ENCODE measurements around the gene ZDHHC12. TPM values are rescaled to one million over a fixed set of nuclear protein-coding genes. Genes with fewer than 3 reads are reported as not detected.

ZDHHC12 gene
- total RNA-seq, 1 experiment from 2014 or later = 57.6 TPM

DNA sequence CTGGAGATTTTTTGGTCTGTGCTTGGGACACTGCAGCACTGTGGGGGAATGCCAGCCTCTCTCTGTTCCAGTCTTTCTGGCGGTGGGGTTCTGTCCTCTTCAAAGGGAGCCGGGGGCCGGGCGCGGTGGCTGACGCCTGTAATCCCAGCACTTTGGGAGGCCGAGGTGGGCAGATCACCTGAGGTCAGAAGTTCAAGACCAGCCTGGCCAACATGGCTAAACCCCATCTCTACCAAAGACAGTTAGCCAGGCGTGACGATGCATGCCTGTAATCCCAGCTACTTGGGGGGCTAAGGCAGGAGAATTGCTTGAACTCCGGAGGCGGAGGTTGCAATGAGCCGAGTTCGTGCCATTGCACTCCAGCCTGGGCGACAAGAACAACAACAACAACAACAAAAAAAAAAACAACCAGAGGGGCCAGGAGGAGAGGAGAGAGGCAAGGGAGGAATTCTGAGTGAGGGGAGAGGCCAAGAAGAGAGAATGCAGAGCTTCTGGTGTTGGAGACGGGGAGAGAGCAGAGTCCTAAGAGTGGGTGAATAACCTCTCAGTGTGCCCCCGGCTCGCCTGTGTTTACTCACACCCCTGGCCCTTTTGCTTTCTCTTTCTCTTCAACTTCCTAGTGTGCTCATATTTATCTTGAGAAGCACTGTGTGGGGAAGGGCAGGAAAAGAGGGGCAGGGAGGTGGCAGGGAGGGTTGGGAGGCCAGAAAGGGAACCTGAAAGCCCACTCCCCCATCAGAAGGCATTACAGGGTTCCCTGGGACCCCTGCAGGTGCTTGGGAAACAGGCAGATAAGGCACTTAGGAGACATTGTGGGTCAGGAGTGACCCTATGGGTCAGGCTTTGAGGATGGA is 38.1 kb downstream of the ZDHHC12 start:
- Histone ChIP-seq H3K9ac (ENCODE audit: low read length) (peak overlapping the region; percentile 99), H3K4me1 (ENCODE audit: control insufficient read depth in 1 of 2, insufficient read depth in 2 of 2, low read length in 2 of 2) (peaks cover 28 to 48% of the 10 kb centered on the region in 2 experiments), H4K20me1 (ENCODE audit: insufficient read depth) (peaks cover 6% of the 10 kb centered on the region; the same call in 1 of the 2 replicates), H3K9me3 (ENCODE audit: control insufficient read depth in 1 of 2, insufficient read depth in 1 of 2, low read depth in 1 of 2, low read length in 2 of 2) (no peaks in the 10 kb centered on the region), H3K79me2 (ENCODE audit: insufficient read depth, low read length) (peaks cover 68% of the 10 kb centered on the region), H2AFZ (ENCODE audit: low read depth, low read length, poor library complexity, severe bottlenecking) (no peak overlapping the region), H3K4me3 (replicated peaks in 1 of 2; ENCODE audit: low read depth in 1 of 2, low read length in 2 of 2) (0 out of 4 replicates have a peak overlapping the region, but pooled peaks of 1 of the 2 experiments have one; percentile 96), H3K4me2 (ENCODE audit: low read length) (peak overlapping the region; percentile 83), H3K36me3 (ENCODE audit: control insufficient read depth in 1 of 2, insufficient read depth in 2 of 2, low read length in 2 of 2) (peaks cover under 1 to 8% of the 10 kb centered on the region in 2 experiments; a peak in 2 of 4 replicates), H3K9me2 (ENCODE audit: insufficient read depth) (no peaks in the 10 kb centered on the region), H3K27ac (ENCODE audit: low read depth, low read length) (peak overlapping the region; percentile 94), H3K27me3 (ENCODE audit: insufficient read depth, low read length) (no peaks in the 10 kb centered on the region)
- ATAC-seq (no peak), DNase-seq (ENCODE audit: low read depth, low spot score) (no peak)
- no TSS peak for BruUV-seq (replicated peaks)
- TF ChIP-seq, protein P1, sequence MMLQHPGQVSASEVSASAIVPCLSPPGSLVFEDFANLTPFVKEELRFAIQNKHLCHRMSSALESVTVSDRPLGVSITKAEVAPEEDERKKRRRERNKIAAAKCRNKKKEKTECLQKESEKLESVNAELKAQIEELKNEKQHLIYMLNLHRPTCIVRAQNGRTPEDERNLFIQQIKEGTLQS (IDR thresholded peaks at IDR 0.05) = no peak
- ChIA-PET RAD21 (ENCODE audit: low non-redundant PET in 1 of 2, low total read pairs in 2 of 2, uncharacterized antibody in 2 of 2, unreplicated experiment in 2 of 2) (no interaction called here), CTCF (interaction anchor here (2.2 to 2.6 kb wide), 2 partner anchors 16 to 50 kb away, joined by 9 to 14 read pairs; partner anchors contain the start of gene PKN3), POLR2A (interaction anchor here (1.9 to 3.4 kb wide), 4 partner anchors 11 to 144 kb away, joined by 5 to 24 read pairs (median 17); partner anchors contain the start of genes SPOUT1 and ZDHHC12)
- intact Hi-C loops (cut with micrococcal nuclease) = no loop called here

DNA sequence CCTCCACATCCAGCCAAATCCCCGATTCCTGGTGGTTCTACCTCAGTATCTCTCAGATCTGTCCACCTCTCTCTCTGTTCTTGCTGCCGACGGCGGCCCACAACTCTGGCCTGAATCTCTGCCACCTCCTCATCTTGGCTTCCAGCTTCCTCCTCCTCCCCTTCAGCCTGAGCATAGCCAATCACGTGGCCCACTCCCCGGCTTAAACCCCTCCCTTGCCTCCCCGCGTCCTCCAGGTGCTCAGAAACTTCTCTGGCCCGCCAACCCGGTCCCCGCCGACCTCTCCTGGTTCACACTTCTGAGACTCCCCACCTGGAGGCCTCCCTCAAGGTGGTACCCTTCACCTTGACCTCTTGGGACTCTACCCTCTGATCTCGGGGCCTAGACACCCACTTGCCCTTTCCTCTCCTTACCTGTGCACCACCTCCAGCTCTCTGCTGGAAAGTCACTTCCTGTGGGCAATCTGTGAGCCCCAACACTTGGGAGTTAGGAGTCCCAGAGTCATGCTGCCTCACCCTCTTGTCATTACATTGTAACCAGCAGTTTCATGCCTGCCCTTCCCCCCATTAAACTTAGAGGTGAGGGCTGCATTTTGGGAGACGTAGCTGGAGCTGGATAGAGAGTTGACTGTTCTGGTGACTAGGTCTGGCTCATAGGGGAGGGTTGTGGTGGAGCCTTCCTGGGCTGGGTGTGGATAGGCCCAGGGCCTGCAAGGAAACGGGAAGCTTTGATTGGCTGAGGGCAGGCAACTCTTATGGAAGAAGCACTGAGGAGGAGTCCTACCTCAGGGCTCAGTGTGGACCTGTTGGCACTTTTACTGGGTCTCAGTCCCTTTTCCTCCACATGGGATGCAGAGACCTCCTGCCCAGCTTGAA is 39.4 kb downstream of the ZDHHC12 start:
- no TSS peak for BruUV-seq (replicated peaks)
- ChIA-PET POLR2A (interaction anchor here (0.6 to 3.4 kb wide), 16 partner anchors 9 to 204 kb away, joined by 3 to 24 read pairs (median 6); partner anchors contain the start of genes SPOUT1 and ZDHHC12), CTCF (interaction anchor here (1.0 to 2.6 kb wide), 3 partner anchors 12 to 49 kb away, joined by 3 to 14 read pairs (median 9); partner anchors contain the start of gene PKN3), RAD21 (ENCODE audit: low non-redundant PET in 1 of 2, low total read pairs in 2 of 2, uncharacterized antibody in 2 of 2, unreplicated experiment in 2 of 2) (interaction anchor here in 1 of 2 experiments (0.6 kb wide), 1 partner anchor 87 kb away, joined by 4 read pairs; no protein-coding TSS in a partner anchor)
- no peak overlapping the region for H2AFZ ChIP-seq (ENCODE audit: low read depth, low read length, poor library complexity, severe bottlenecking)
- DNase-seq (ENCODE audit: low read depth, low spot score) (peak; percentile 86), ATAC-seq (peak; percentile 72)
- H3K27me3 ChIP-seq (ENCODE audit: insufficient read depth, low read length) = no peaks in the 10 kb centered on the region
- H3K4me1 ChIP-seq (ENCODE audit: control insufficient read depth in 1 of 2, insufficient read depth in 2 of 2, low read length in 2 of 2) = peaks cover 25 to 44% of the 10 kb centered on the region in 2 experiments
- H3K9me3 ChIP-seq (ENCODE audit: control insufficient read depth in 1 of 2, insufficient read depth in 1 of 2, low read depth in 1 of 2, low read length in 2 of 2) = no peaks in the 10 kb centered on the region
- no peaks in the 10 kb centered on the region for H3K36me3 ChIP-seq (ENCODE audit: control insufficient read depth in 1 of 2, insufficient read depth in 2 of 2, low read length in 2 of 2)
- peak overlapping the region; percentile 94 for H3K27ac ChIP-seq (ENCODE audit: low read depth, low read length)
- no peaks in the 10 kb centered on the region for H3K9me2 ChIP-seq (ENCODE audit: insufficient read depth)
- peak overlapping the region; percentile 99 for H3K9ac ChIP-seq (ENCODE audit: low read length)
- H4K20me1 ChIP-seq (ENCODE audit: insufficient read depth) = no peaks in the 10 kb centered on the region
- peak overlapping the region; percentile 83 for H3K4me2 ChIP-seq (ENCODE audit: low read length)
- H3K4me3 ChIP-seq (replicated peaks in 1 of 2; ENCODE audit: low read depth in 1 of 2, low read length in 2 of 2) = peak overlapping the region; percentile 96
- intact Hi-C loops (cut with micrococcal nuclease) = no loop called here
- peaks cover 61% of the 10 kb centered on the region for H3K79me2 ChIP-seq (ENCODE audit: insufficient read depth, low read length)
- TF ChIP-seq POLR2AphosphoS5 (IDR thresholded peaks at IDR 0.05; ENCODE audit: low read depth, low read length) (peak; percentile 88), EZH2 (IDR thresholded peaks at IDR 0.05) (no peak), RAD21 (IDR thresholded peaks at IDR 0.05; ENCODE audit: low read depth) (no peak), POLR2A (IDR thresholded peaks at IDR 0.05; ENCODE audit: borderline replicate concordance, extremely low read depth, insufficient read depth, insufficient read length) (peak; percentile 93), FOSL1 (IDR thresholded peaks at IDR 0.05; ENCODE audit: low read depth) (no peak), ZFX (IDR thresholded peaks at IDR 0.05) (peak; percentile 42; the same call in 1 of the 2 replicates), EGR1 (IDR thresholded peaks at IDR 0.05; ENCODE audit: low read depth) (no peak), ZNF274 (IDR thresholded peaks at IDR 0.05; ENCODE audit: low read depth, low read length) (no peak), SIN3A (IDR thresholded peaks at IDR 0.05; ENCODE audit: low read depth) (no peak), EZH2phosphoT487 (IDR thresholded peaks at IDR 0.05; ENCODE audit: borderline replicate concordance) (no peak), TCF7L2 (IDR thresholded peaks at IDR 0.05; ENCODE audit: borderline replicate concordance, extremely low read depth, insufficient read depth, insufficient read length) (peak; percentile 9)
- TF ChIP-seq, protein P2, sequence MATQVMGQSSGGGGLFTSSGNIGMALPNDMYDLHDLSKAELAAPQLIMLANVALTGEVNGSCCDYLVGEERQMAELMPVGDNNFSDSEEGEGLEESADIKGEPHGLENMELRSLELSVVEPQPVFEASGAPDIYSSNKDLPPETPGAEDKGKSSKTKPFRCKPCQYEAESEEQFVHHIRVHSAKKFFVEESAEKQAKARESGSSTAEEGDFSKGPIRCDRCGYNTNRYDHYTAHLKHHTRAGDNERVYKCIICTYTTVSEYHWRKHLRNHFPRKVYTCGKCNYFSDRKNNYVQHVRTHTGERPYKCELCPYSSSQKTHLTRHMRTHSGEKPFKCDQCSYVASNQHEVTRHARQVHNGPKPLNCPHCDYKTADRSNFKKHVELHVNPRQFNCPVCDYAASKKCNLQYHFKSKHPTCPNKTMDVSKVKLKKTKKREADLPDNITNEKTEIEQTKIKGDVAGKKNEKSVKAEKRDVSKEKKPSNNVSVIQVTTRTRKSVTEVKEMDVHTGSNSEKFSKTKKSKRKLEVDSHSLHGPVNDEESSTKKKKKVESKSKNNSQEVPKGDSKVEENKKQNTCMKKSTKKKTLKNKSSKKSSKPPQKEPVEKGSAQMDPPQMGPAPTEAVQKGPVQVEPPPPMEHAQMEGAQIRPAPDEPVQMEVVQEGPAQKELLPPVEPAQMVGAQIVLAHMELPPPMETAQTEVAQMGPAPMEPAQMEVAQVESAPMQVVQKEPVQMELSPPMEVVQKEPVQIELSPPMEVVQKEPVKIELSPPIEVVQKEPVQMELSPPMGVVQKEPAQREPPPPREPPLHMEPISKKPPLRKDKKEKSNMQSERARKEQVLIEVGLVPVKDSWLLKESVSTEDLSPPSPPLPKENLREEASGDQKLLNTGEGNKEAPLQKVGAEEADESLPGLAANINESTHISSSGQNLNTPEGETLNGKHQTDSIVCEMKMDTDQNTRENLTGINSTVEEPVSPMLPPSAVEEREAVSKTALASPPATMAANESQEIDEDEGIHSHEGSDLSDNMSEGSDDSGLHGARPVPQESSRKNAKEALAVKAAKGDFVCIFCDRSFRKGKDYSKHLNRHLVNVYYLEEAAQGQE (IDR thresholded peaks at IDR 0.05; ENCODE audit: low read depth) = no peak

Measured in HCT116 (cell line).